NCI-H2171 (cell line): Measurements from ENCODE around the gene PLAA.

Source experiments
- DNase-seq: peaks from one replicate; lab custom pipeline; 2025; lab: John Stamatoyannopoulos, UW

The PLAA gene

DNA sequence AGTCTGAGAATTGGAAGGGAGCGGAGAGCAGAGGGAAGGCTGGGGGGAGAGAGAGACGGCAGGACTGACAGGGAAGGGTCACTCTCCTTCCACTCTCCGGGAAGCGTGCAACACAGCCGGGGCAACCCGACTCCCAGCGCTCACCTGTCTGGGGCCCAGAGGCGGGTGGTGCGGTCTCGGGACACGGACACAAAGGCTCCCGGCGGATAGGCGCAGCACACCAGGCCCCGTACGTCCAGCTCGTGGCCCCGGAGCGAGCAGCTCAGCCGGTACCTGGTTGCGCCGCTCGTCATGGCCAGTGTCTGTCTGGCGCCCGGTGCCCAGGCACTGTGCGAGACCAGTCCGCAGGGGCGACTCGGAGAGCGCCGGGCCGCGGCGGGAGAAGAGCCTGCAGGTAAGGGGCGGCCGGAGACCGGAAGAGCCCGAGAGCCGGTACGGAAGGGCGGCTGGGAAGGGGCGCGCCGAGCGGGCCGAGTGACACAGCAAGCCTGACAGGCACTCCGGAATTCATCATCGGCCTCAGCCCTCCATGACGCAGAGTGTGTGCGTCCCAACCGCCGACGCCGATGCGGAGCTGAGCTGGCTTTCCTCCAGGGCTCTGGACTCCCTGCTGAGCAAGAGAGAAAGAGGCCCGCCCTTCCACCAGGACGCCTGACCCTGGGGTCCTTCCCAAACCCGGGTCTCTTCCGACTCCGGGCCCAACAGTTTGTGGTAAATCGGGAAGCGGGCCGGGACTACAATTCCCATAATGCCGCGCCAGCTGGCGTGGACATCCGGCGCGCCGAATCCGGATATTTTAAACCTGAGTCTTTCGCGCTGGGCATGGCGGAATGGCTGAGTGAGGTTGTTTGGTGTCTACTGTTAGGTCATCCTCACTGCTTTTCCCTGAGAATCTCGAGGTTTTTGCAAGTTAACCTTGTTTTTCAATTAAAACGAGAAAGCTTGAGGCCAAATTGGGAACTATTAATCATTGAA, at the start of gene PLAA:
Gene PLAA, minus strand, starts transcription at position 490 of the 975 bp plus-strand sequence. Its CDS starts 197 bp downstream, at position 293.
- DNase-seq = peak; percentile 85

- no peak for DNase-seq
These were observed 48.8 kb upstream of the PLAA start for GRCh38 chr9:26995810-26996209.

DNA sequence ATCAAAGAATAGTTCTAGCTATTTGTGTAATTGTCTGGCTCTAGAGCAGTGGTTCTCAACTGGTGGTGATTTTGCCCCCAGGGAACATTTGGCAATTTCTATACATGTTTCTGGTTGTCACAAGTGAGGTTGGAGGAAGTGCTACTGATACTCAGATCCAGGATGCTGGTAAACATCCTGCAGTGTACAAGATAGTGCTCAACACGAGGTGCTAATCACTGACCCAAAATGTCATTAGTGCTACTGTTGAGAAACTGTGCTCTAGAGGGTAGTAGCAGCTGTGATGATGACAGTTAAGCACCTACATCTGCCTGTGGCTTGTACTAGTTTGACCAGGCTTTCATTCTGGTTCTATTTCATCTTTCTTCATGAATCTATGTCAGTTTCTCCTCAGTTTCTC, 36.3 kb upstream of the PLAA start:
- no peak for DNase-seq

DNA sequence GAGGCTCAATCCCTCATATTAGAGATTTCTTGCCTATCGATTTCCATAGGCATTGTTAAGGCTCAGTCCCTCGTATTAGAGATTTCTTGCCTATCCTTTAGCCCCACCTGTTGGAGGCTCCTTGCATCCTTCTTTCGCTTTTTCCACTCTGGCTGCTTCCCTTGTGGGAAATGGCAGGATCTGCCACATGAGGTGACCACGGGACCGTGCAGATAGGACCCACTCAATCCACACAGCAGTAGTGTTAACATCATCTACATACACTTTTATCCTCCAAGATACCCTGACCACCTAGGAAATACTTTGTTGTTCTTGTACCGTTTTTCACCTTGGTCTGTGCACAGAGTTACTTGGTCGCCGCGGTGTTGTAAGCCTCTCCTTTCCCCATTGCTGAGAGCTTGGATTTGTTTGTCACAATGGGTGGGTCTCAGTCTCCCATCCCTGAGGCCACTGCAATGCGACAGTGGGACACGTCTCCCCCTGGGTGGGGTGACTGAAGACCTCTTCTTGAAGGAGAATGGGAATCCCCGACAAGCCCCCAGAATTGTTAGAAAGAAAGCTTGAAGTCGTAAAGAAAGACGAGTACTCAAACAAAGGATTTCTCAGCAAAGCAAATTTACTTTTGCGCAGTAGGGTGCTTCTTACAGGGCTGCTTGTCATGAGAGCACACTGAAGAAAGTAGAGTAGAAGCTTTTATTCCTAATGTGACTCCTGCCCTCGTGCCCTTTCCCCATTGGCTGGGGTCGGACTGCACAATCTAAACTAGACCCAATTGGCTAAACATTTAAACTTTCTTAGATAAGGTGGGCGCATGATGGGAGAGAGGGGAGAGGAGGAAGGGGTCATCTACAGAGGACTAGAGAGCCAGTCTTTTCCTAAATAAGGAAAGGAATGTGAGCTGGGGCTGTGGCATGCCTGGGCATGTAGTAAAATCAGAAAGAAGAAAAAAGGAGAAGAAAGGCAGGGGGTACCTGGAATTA, 29.0 kb upstream of the PLAA start:
- no peak for DNase-seq

DNA sequence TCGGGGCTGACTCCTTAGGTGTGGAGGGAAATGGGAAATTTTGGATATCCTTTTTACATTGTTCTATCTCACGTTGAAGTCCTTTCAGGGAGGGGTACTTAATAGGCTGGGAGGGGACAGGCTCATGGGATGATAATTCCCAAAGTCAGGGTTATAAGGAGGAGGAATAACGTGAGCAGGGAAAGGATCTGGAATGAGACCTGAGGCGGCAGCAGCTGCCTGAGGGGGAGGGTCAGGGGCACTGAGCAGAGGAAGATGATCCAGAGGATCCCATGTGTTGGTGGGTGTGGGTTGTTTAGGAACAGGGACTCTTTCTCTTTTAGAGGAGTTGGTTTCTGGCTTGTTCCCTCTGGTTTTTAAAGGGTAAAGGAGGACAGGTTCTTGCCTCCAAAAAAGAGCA, 27.9 kb upstream of the PLAA start:
- no peak for DNase-seq

DNA sequence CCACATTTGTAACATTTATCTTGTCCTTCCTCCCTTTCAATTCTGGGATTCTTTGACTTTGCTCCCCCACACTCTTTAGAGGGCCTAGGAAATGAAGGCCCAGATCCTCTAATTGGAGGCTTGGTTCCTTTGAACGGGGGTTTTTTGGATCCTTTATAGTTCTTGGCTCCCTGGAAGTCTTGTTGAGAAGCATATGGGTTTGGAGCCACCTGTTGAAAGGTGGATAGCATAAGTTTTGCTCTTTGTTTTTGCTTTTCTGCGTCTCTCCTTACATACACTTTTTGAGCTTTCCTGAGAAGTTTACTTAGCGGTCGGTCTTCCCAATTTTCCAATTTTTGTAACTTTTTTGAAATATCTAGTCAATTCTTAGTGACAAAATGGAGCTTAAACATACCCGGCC, 26.9 kb upstream of the PLAA start:
- DNase-seq = no peak

DNA sequence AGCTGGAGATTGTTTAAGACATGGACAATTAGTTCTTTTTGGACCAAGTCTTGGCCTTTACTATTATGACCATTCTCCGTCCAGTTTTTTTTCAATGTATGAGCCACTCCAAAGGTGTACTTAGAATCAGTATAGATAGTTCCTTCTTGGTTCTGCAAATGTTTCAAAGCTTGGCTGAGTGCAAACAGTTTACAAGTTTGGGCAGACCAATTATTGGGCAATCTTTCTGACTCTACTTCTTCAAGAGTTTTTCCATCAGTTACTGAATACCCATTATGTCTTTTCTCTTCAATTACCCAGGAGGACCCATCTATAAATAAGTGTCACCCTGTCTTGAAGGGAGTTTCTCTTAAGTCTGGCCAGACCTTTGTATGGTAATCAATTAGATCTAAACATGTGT, 24.7 kb upstream of the PLAA start:
- no peak for DNase-seq

GRCh38 chr9:26956860-26957233, 9.8 kb upstream of the PLAA start:
- no peak for DNase-seq

GRCh38 chr9:26955921-26956859, 9.1 kb upstream of the PLAA start, which contains the start of gene IFT74:
IFT74 (plus strand) TSS chr9:26956412; CDS start chr9:26961968, 5,556 bp downstream.
- peak; percentile 90 for DNase-seq

GRCh38 chr9:26955222-26955903, 8.3 kb upstream of the PLAA start:
- no peak for DNase-seq

- no peak for DNase-seq
These were observed 7.0 kb upstream of the PLAA start for GRCh38 chr9:26954050-26954508.

GRCh38 chr9:26951794-26952193, 4.8 kb upstream of the PLAA start:
- DNase-seq = no peak

GRCh38 chr9:26950521-26950920, 3.5 kb upstream of the PLAA start:
- DNase-seq = no peak

DNA sequence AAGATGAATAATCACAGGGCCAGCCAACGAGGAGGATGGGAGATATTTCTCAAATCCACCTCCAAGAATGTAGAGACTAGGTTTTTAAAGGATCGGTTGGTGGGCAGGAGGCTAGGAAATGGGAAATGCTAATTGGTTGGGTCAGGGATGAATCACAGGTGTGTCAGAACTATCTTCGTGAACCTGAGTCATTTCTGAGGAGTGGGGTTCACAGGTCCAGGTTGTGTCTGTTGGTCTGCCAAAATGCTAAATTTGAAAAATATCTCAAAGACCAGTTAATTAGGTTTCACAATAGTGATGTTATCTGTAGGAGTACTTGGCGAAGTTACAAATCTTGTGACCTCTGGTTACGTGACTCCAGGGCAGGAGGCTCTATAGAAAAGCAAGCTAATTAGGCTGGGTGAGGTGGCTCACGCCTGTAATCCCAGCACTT, 2.6 kb upstream of the PLAA start:
- no peak for DNase-seq

- no peak for DNase-seq
These were observed 694 bp upstream of the PLAA start for GRCh38 chr9:26947736-26948135.

DNA sequence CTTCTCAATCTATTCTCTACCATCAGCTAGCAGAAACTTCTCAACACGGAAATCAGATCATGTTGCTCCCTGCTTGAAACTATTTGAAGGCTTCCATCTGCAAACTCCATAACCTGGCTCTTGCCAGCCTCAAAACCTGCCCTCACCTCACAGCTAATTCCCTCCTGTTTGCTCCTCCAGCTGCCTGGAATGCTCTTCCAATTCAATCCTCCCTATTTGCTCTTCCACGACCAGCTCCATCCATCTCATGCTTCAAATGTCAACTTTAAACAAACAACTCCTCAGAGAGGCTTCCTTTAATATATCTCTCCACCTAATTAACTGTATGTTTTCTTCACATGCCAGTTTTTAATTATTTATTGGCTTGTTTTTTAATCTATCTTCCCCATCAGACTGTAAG, 1.5 kb downstream of the PLAA start:
- no peak for DNase-seq

DNA sequence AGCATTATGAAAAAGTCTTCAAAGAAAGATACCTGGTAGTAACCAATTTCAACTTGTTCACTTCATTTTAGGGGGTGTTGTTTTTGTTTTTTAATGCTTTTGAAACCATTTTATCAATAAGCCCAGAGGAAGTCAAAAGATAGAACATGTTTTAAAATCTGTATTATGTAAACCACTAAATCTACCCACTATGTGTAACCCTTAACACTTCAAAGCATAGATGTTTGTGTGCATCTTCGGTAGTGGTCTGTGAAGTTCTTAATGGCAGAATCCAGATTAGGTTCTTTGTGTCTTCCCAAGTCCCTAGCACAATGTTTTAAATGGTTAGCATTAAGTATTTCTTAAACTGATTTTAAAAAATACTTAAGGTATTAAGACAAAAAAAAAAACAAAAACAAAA, 6.3 kb downstream of the PLAA start:
- no peak for DNase-seq

DNA sequence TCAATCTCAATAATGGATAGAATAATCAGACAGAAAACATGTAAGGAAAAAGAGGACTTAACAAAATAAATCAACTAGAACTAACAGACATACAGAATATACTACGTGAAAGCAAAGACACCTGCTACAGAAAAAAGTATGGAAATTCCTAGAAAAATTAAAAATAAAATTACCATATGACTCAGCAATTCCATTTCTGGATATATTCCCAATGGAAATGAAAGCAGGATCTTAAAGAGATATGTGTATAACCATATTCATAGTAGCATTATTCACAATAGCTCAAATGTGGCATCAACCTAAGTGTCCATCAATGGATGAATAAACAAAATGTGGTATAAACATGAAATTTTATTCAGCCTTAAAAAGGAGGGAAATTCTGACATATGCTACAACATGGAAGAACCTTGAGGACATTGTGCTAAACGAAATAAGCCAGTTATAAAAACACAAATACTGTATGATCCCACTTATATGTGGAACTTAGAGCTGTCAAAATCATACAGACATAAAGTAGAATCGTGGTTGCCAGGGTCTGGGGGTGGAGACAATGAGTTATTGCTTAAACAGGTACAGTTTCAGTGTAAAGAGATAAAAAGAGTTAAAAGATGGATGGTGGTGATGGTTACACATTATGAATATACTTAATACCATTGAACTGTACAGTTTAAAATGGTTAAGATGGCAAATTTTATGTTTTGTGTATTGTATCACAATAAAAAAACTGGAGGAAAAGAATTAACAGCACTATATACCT, 6.9 kb downstream of the PLAA start:
- DNase-seq = no peak

DNA sequence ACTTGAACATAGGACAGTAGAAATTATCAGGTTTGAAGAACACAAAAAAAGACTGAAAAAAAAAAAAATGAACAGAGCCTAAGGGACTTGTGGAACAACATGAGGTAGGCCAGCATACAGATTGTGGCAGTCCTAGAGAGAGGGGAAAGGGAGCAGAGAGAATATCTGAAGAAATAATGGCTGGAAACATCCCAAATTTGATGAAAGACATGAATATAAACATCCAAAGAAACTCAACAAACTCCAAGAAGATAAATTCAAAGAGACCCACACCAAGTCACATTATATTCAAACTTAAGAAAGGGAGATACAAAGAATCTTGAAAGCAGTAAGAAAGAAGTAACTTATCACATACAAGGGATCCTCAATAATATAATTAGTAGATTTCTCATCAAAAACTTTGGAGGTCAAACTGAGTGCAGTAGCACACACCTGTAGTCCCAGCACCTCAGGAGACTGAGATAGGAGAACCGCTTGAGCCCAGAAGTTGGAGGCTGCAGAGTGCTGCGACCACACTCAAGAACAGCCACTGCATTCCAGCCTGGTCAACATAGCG, 9.1 kb downstream of the PLAA start:
- DNase-seq = no peak

DNA sequence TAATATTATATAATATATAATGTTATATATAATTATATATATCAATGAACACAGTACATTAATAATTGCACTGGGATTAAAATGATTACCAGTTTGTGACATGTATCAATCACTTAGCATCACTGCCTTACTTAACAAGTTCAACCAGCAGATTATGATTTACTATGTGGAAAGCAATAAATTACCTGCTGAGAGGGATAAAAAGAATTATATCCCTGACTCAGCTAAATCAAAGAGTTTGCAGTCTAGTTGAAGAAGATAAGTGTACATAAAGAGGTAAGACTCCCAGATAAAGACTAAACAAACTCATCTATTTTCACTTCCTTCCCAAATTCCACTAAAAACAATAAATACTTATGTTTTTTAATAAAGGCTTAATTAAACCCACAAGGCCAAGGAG, 11.2 kb downstream of the PLAA start:
- DNase-seq = no peak
